ENCODE data around the gene DNAJC3.
A peak's percentile ranks its signal among the peaks of the same experiment; 100 is the strongest.
"Not testable (repeated sequence)": the region's sequence is repeated elsewhere in the genome, so short reads cannot be mapped to it uniquely, and the experiment has no call there.

The DNAJC3 gene

DNA sequence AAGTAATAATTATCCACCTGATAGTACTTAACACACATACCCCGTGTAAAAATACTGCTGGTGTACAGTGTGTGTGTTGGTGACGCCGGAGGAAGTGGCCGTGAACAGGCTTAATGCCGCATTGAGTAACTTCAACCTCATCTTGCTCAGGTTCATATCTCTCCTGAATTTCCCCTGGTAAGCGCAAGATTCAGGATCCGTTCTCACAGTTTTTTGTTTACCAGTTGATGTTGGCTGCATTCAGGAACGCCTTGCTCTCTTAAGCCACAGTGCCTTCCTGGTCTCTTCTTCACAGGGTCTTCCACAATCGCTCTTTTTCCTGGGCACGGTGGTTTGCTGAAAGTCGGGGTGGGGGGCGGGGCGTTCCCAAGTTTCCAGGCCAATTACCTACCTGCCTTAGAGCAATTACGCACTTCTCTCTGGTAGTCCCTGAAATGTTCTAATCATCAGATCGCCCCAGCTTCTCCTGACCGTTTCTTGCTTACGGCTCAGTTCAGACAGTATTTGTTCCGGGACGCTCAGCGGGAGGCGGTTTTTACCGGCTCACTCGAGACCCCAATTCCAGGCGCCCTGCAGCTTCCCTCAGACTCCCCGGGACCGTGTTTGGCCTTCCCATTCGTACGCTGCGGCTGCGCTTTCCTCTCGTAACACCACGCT, 706 bp upstream of the DNAJC3 start:
- peak; percentile 75 for DNase-seq

DNA sequence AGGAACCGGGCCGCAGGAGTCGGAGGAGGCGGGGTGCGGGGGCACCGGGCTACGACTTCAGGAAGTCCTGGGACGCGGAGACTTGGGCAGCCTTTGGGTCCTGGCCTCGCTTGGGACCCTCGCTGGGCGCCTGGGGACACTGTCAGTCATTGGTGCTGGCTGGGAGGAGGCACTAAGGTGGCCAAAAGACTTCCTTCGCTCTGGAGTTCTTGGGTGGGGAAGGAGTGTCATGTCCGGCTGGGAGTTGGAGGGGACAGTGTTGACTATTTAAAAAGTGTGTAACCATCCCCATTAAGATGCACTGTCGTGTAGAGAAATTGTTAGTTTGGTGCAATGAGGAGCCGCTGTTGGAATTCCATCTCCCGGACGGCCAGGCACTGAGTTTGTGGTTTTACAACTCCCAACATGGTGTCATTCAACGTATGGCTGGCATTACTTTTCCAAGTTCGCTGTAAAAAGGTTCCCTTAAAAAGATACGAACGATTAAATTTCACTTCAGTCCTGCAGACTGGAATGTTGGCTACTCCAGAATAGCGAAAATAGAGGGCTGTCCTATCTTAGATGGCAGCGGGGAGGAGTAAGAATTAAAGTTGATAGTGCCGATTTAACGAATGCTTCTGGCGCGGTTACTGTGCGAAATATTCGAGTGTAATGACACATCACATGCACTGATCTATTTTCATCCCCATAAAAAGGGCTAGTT, 776 bp downstream of the DNAJC3 start:
- peak; percentile 14 for DNase-seq

DNA sequence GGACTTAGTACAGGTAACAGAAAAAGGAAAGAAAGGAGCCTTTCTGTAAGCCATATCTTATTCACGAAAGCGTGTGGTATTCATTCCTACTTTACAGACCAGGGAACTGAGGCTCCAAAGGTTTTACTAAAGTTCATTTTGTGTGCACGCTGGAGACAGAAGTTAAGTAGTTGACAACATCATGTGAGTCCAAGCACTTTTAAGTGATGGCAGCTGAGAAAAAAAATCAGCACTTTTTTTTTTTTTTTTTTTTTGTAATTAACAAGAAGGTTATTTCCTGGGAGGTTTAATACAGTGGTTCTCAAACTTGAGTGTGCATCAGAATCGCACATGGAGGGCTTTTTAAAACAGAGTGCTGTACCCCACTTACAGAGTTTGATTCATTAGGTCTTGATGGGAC, 2.0 kb downstream of the DNAJC3 start:
- no peak for DNase-seq

DNA sequence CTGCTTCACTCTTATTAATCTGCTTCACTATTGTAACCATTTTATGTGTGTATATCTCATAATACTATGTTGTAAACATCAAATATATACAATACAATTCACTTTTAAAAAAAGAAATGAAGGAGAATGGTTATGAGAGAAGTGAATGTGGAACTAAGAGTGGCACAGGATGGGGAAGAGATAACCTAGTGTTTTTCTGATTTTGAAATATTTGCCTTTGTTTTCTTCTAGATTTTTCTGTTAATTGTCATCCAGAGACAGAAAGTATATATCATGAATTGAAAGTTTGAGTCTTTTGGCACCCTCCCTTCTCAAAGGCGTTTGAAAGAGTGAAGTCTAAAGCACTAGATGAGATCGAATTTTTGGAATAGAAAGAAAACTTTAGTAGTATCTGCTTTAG, 2.8 kb downstream of the DNAJC3 start:
- DNase-seq = no peak

DNA sequence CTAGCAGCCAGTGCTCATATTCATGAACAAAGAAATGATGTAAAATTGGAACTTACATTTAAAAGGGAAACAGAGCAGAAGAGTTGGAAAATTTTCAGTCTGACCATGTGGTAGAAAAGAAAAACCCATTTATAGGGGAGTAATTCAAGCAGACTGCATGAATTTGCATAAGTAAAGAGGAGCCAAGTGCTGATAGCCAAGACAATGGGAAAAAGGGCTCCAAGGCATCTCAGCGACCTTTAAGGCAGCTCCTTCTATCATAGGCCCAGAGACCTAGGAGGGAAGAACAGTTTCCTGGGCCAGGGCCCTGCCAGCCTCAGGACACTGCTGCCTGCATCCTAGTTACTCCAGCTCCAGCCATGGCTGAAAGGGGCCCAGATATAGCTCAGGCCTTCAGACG, 7.5 kb downstream of the DNAJC3 start:
- no peak for DNase-seq

DNA sequence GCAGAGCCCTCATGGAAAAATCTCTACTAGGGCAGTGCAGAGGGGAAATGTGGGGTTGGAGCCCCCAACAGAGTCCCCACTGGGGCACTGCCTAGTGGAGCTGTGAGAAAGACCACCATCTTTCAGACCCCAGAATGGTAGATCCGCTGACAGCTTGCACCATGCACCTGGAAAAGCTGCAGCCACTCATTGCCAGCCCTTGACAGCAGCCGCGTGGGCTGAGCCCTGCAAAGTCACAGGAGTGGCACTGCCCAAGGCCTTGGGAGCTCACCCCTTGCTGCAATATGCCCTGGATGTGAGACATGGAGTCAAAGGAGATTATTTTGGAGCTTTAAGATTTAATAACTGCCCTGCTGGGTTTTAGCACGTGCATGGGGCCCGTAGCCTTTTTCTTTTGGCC, 8.0 kb downstream of the DNAJC3 start:
- DNase-seq = not testable (repeated sequence)

DNA sequence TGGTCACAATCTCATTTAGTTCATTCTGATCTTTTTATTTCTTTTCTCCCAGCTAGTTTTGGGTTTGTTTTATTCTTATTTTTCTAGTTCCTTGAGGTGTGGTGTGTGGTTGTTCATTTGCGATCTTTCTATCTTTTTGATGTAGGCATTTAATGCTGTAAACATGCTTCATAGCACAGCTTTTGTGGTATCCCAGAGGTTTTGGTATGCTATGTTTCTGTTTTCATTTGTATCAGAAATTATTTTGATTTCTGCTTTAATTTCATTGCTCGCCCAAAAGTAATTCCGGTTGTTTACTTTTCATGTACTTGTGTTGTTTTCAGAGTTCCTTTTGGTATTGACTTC, 12.6 kb downstream of the DNAJC3 start:
- no peak for DNase-seq

DNA sequence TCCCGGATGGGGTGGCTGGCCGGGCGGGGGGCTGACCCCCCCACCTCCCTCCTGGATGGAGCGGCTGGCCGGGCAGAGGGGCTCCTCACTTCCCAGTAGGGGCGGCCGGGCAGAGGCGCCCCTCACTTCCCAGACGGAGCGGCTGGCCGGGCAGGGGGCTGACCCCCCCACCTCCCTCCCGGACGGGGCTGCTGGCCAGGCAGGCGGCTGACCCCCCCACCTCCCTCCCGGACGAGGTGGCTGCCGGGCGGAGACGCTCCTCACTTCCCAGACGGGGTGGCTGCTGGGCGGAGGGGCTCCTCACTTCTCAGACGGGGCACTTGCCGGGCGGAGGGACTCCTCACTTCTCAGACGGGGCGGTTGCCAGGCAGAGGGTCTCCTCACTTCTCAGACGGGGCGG, 14.0 kb downstream of the DNAJC3 start:
- not testable (repeated sequence) for DNase-seq

DNA sequence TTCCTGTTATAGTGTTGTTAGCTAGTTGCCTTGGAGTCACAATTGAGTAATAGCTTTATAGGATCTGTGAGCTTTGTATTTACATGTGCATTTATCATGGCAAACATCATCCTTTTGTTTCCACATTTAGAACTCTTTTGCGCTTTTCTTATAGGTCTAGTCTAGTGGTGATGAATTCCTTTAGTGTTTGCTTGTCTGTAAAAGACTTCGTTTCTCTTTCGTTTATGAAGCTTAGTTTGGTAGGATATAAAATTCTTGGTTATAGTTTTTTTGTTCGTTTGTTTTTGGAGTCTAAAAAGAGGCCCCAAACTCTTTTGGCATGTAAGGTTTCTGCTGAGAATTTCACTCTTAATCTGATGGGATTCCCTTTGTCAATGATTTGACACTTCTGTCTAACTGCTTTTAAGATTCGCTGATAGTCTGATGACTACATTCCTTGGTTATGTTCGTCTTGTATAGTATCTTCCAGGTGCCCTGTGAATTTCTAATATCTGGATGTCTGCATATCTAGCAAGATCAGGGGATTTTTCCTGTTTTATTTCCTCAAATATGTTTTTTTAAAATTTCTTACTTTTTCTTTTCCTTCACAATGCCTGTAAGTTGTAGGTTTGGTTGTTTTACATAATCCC, 20.2 kb downstream of the DNAJC3 start:
- no peak for DNase-seq

DNA sequence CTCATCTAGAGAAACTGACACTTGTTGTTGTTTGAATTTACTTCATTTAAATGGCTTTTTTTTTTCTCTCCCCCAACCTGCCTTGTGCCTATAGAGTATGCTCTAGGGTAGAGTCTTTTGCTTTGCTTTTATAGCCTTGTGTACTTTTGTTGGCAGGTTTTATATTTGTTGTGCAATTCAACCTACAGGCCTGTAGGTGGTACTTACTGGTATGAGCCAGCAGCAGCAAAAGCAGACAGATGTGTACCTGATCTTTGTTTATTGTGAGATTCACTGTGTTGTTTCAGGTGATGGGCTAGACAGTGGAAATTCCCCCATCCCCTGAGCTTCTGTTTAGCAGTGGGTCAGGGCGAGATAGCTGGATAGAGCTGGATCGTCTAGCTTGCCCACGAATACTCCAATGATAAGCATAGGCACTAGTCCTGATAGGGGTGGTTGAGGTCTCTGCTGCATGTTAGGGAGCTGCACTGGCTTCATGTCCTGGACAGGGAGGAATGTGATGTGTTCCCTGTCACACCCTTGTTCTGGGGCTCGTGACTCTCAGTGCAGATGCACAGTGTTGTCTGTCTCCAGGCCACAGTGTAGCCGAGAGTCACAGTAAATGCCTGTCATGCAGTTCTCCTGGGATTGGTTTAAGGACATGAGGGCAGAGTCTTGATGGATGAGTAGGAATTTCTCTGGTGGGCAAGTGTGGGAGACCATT, 21.3 kb downstream of the DNAJC3 start:
- no peak for DNase-seq

DNA sequence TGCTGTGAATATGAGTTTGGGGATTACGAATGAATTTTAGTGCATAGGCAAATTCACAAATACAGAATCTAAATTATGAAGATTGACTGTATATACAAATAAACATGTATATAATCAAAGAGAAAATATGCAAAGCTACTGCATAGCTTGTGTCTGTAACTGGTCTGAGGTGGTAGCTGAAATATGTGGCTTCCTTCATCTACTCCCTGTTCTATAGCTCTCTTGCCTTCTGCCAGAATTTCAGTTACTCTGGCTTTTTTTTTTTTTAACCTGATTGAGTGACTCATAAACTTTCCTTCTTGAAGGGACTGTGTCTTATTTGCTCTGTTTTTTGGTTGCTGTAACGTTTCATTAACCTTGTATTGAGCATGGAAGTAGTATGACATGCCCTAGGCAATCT, 26.6 kb downstream of the DNAJC3 start:
- DNase-seq = no peak

DNA sequence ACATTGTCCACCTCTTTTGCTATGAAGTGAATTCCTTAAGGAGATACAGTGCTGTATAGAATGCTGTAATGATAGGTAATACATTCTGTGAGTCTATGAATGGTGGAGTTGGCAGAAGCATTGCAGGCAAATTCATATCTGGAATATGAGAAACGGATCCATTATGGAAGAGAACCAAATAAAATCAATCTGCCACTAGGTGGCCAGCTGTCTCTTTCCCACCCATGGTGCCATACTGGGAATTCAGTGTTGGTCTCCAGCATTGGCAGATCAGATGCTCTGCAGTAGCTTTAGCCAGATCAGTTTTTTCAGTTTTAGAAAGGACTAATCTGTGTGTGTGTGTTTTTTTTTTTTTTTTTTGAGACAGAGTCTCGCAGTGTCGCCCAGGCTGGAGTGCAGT, 27.6 kb downstream of the DNAJC3 start:
- no peak for DNase-seq

DNA sequence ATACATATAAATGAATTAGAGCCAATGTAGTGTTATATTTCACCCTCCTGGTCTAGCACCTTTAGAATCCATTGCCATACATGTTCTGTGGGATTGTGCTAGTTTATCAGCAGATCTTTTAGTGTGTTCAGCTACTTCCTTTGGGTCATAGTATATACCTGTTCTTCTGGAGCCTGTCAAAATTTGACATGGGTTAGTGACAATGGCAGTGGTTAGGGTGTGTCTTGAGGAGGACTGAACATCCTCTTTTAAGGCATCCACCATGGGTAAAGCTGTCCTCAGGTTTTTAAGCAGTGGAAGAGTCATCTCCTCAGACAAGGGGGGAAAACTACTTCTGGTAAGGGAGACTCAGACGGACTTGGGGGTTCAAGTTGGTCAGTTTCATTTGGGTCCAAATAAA, 29.4 kb downstream of the DNAJC3 start:
- DNase-seq = no peak

DNA sequence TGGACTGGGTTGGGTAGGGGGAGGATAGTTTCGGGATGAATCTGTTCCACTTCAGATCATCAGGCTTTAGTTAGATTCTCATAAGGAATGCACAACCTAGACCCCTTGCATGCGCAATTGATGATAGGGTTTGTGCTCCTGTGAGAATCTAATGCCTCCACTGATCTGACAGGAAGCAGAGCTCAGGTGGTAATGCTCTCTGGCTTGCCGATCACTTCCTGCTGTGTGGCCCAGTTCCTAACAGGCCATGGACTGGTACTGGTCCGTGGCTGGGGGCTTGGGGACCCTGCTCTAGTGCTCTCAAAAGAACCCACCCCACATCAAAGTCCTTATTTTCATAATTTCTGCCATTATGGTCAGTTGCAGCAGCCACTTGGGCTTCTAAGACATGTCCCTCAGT, 30.1 kb downstream of the DNAJC3 start:
- DNase-seq = no peak

DNA sequence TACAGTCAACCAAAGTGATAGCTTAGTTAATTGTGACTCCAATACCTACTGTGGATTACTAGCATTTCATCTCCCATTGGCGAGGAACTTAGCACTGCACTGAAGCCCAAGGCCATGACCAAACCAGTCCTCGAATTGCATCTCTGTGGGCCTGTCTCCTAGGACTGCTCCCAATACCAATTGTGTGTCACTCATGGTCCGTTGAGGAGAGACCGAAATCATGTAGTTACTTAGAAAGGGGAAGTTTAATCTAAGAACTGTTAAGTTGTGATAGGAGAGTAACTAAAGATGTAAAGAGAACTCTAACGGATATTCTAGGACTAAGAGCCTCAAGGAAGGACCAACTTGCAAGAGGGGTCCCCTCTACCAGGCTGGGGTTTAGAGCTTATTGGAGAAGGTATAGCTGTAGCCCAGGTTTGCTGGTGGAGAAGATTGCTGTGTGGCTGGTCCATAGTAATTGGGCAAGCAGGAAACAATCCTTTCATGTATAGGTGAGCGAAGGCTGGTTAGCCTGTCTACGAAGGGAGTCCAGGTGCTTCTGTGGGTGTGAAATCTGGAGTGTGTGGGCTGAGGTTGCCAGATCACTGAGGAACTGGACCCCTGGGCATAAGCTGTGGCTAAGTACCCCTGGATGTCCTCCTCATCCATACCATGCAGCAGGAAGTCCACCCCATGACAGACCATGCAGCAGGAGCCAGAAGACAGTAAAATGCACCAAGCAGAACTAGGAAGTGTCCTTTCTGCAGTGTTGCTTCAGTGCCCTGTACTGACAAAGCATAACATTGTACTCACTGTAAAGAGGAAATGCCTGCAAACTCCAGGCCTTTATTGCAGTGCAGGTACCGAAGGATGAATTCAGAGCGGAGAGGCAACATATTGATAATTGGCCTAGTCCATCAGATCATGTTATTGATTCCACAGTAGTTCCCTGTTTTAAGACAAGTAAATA, 30.8 kb downstream of the DNAJC3 start:
- DNase-seq = no peak

DNA sequence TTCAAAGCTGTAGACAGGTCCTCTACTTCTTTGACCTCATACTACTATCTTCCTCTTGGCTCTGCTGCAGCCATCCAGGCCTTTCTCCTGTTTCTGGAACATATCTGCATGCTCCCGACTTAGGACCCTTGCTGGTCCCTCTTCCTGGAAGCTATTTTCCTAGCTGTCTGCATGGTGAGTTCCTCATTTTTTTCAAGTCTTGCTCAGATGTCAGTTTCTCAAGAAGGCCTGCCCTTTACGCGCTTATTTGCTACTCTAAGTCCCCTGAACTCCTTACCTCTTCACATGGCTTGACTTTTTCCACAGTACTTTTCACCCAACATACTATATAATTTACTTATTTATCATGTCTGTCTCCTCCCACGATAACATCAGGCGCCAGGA, 31.4 kb downstream of the DNAJC3 start:
- no peak for DNase-seq

DNA sequence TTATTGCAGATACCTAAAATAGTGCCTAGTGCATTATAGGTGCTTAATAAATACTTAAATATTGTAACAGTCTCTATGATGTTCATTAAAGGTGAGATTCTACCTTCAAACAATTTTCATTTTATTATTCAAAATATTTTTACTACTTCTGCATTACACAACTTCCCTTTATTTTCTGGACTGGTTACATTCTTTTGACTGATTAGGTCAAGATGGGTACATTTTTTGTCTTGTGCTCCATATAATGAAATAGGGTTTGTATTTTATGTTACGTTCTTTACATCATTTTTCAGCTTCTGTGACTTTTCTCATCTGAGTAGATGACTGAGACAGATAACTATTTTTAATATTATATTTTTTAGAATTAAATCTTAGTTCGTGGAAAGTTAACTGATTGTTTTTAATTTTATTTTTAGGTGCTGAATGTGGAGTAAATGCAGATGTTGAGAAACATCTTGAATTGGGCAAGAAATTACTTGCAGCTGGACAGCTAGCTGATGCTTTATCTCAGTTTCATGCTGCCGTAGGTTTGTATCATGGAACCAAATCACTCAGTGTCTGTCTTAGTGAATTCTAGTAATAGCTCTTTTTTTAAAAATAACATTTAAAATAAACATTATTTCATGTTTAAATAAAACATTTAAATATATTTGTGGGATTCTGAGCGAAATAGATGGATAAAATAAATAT, 32.0 kb downstream of the DNAJC3 start:
- no peak for DNase-seq

DNA sequence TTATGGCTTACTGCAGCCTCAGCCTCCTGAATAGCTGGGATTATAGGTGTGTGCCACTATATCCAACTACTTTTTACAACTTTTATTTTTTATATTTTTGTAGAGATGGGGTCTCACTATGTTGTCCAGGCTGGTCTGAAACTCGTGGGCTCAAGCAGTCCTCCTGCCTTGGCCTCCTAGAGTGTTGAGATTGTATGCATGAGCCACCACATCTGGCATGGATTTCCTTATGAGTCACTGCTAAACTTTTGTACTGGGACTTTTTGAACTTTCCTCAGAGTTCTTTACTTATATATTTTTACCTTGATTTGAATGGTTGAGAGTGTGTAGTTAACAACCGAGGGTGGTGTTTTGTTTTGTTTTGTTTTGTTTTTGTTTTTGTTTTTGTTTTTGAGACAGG, 33.4 kb downstream of the DNAJC3 start:
- no peak for DNase-seq

DNA sequence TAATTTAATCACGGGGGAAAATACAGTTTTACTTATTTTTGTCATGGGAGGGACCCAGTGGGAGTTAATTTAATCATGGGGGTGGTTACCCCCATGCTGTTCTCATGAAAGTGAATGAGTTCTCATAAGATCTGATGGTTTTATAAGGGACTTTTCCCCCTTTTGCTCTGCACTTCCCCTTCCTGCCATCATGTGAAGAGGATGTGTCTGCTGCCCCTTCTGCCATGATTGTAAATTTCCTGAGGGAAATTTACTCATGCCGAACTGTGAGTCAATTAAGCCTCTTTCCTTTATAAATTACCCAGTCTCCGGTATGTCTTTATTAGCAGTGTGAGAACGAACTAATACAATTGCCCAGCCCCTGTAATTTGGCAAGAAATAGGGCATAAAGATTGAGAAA, 35.9 kb downstream of the DNAJC3 start:
- DNase-seq = not testable (repeated sequence)

DNA sequence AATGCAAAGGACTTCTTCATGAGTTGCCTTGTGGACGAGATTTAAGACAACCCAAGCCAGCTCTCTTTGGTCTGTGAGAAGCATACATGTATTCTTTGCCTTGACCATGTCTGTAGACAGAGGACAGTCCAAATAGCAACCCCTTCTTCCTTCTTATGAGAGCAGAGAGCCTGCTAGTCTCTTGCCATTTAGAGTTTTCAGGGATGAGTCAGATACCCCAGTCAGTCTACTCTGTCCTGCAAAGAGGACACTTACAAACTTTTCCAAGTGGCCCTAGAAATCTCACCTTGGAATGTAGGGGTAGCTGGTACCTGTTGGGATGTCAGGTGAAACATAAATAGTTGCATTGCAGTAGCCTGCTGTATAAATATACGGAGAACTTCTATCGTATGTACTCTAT, 36.7 kb downstream of the DNAJC3 start:
- no peak for DNase-seq

DNA sequence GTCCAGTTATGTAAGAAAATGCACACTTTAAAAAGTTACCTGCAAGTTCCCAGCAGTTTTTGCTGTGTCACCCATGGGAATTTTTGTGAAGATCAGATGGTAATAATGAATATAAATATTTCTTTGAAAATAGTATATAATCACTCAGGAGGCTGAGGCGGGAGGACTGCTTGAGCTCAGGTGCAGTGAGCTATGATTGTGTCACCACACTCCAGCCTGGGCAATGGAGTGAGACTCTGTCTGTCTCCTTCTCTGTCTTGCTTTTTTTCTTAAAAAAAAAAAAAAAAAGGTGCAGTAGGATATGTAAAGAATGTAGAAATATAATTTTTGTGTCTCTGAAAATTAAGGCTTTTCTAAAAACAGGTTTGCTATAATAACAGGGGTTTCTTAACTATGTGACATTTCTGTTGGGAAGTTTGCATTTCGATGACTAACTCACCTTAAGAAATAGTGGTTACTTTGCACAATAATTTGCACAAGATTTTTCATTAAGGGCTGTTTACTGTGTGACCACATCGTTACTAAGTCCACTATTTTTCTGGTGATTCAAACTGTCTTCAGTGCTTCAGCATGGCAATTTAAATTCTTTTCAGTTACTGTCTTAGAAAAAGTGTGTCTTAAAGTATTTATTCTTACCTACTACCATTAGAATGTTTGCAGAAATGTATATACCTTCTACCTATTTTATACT, 37.3 kb downstream of the DNAJC3 start:
- no peak for DNase-seq

DNA sequence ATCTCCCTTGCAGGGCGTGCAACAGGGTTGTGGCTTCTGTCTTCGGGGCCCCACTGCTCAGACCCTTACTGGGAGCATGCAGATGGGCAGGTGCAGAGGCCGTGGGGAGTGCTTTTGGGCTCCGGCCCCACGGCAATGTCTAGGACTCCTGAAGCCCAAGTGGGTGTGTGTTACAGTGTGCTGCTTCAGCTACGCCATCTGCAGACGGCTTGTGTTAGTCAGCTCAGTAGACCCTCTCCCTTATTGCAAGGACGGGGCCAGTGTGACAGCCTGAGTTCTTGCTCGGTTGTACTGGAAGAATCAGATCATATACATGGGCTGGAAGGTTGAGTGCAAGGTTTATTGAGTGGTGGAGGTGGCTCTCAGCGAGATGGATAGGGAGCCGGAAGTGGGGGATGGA, 39.3 kb downstream of the DNAJC3 start:
- no peak for DNase-seq

All from DMS79 (cell line).